Activated gamma-delta T cell treated with Interleukin-2 at 50 U/mL for 16 hours (primary cell): ENCODE measurements around the gene PSENEN.
"Not testable (repeated sequence)": the region's sequence is repeated elsewhere in the genome, so short reads cannot be mapped to it uniquely, and the experiment has no call there.

ENCODE experiments used
- DNase-seq: peaks from one replicate; pipeline ENCODE4 v3.0.0-alpha.2; 2020

Gene PSENEN

DNA sequence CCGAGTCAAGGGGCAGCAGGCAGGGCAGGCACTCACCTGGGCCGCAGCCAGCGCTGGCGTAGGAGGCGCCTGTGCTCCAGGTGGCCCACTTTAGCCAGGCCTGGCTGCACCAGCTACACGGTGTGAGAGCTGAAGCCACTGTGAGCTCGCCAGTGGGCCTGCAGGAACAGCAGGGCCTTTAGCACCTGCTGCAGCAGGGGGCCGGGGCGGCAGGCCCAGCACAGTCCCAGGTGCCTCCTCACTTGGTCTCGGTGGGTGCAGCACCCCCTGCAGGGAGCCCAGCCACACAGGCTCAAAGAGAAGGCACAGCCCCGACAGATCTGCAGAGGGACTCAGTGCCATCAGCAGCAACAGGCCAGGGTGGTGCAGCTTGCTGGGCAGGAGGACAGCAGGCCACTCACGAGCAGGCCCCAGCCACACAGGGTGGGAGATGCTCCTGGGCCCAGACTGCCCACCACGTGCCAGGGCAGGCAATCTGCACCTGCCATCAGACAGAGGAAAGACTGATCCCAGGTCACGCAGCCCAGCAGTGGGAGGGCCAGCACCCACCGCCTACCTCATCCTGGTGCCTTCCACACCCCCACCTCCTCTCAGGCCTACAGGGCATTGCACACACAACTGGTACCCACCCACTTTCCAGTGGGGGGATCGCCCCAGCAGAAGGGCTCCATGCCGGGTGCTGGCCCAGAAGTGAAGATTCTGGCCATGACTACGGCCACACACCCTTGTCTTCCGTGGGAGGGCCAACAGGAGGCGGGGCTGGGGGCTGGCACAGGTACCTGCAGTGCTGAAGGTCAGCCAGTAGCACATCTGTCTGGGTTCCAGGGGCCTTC, 45.7 kb downstream of the PSENEN start:
- DNase-seq, result no peak

DNA sequence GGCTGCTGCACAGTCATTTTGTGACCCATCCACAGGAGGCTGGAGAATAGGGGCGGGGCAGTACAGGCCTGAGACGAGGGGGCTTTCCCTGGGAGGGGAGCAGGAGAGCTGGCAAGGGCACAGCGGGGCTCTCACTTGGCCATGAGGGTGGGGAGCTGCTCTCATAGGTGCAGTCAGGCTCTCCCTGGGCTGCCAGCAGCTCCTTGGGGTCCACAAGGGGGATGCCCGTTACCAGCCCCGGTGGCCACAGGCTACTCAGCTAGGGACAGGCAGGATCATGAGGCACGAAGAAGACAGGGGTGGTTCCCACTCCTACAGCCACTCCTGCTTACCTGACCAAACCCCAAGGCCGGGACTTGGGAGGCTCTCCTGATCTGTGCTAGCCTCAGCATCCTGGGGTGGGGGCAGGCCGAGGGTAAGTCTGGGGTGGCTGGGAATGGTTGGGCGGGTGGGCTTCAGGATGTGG, 46.4 kb downstream of the PSENEN start:
- no peak for DNase-seq

GRCh38 chr19:35792312-35792711, 46.9 kb downstream of the PSENEN start:
- DNase-seq, result no peak

DNA sequence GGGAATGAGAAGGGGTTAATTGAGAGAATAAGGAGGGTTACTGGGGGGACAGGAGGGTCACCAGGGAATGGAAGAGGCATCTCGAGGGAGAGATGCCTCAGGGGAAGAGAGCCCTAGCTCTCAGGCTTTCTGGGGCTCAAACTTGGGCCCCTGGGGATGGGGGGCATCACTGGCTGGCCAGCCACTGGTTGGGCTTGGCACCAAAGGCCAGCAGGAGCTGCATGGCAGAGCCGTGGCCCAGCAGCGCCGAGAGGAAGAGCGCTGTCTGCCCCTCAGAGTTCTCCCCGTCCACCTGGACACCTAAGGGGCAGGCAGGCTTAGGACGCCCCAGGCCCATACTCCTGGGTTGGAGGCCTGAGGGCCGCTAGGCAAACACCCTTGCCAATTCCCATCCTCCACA, 47.4 kb downstream of the PSENEN start:
- DNase-seq, result no peak

GRCh38 chr19:35793381-35794165, 48.1 kb downstream of the PSENEN start:
- DNase-seq, result no peak

- not testable (repeated sequence) for DNase-seq
These were observed 50.1 kb downstream of the PSENEN start for GRCh38 chr19:35795564-35795963.
